ENCODE measurements around the gene S100A10. TPM values are rescaled to one million over a fixed set of nuclear protein-coding genes. Genes with fewer than 3 reads are reported as not detected.

S100A10 gene
- total and polyA plus RNA-seq, 2 donors from 2014 or later, result 467 to 500 TPM

DNA sequence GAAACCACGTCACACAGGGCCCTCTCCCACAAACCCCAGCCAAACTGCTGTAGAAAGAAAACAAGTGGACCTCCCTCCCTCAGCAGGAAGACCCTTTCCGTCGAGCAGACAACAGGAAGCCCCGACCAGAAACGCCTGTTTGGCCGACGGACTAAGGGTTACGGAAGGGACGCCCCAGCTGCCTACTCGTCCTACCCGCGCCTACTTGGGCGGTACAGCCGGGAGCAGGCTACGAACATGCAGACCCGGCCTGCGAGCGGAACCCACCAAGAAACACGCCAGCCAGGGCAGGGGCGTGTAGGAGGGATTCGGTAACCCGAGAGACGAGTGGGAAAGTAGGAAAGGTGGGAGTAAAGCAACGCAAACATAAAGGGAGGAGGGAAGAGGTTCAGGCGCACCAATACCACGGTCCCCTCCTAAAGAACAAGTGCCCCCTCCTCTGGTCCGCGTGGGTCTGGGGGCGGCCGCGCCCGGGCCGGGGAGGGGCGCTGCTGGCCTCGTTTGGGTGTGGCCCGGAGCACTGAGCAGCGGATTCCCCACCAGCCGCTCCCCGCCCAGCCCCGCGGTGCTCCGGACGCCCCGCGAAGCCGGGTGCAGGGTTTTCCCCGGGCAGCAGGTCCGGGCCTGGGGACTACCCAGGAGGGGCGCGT lies 450 bp downstream of the S100A10 start:
- H3K27me3 ChIP-seq (ENCODE audit: control insufficient read depth, insufficient read depth, low read length), result peaks cover 2% of the 10 kb centered on the region
- TF ChIP-seq CTCF (IDR thresholded peaks at IDR 0.05; ENCODE audit: borderline replicate concordance, extremely low read depth, insufficient read depth), result no peak
- peak overlapping the region; percentile 68 to 84 (median 73) for H3K4me3 ChIP-seq (ENCODE audit: low read length in 3 of 3)
- peak overlapping the region; percentile 77 to 95 for H3K27ac ChIP-seq (ENCODE audit: low read depth in 2 of 2, low read length in 2 of 2)
- H3K9ac ChIP-seq (ENCODE audit: low read length in 3 of 3), result peak overlapping the region; percentile 50 to 90 (median 57)
- H3K4me1 ChIP-seq (ENCODE audit: control insufficient read depth in 2 of 3, insufficient read depth in 2 of 3, low read depth in 1 of 3, low read length in 3 of 3), result peaks cover 6 to 28% (median 27%) of the 10 kb centered on the region in 3 donors
- no peaks in the 10 kb centered on the region for H3K36me3 ChIP-seq (ENCODE audit: control insufficient read depth in 2 of 3, insufficient read depth in 3 of 3, low read length in 3 of 3)
- intact Hi-C loops (cut with DNase I), result no loop called here
- DNase-seq (peak in 4 of 5 donors; percentile 43 to 83 (median 52)), FAIRE-seq (no peak)
- H3K9me3 ChIP-seq (ENCODE audit: control insufficient read depth in 2 of 3, insufficient read depth in 1 of 3, low read length in 3 of 3), result no peaks in the 10 kb centered on the region

DNA sequence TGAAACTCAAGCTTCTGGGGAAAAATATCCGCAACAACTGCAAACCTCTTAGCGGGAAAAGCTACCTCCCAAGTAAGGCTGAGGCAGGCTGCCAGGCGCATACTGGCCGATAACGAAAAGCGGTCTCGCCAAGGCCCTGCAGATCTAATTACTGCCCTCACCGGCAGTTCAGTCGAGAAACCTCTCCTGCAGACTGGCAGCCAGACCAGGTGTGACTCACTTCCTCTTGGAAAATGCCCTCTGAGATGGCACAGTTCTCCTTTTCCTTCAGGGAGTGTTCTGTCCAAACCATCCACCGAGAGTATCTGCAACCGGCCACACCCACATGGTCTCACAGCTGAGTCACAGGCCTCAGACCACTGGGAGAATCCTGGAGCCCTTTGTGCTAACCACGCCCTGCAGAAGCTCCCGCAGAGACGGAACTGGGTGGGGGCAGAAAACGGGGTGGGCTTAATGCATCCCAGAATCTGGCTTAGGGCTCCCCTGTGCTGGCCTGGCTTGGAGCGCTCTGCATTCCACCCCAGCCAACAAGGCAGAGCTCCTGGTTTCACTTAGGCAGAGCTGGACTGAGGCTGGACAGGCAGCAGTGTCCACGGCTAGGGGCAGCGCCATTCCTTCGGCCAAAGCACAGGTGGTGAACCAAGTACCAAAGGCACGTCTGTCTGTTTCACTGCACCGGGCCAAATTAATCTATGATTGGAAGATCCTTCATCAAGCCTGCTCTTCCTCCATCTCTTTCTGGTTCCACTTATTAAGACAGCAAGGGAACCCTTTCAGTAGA lies 1.2 kb downstream of the S100A10 start:
- Histone ChIP-seq H3K36me3 (ENCODE audit: control insufficient read depth in 2 of 3, insufficient read depth in 3 of 3, low read length in 3 of 3) (no peaks in the 10 kb centered on the region), H3K4me3 (ENCODE audit: low read length in 3 of 3) (peak overlapping the region; percentile 68 to 84 (median 73)), H3K9me3 (ENCODE audit: control insufficient read depth in 2 of 3, insufficient read depth in 1 of 3, low read length in 3 of 3) (no peaks in the 10 kb centered on the region), H3K27ac (ENCODE audit: low read depth in 2 of 2, low read length in 2 of 2) (peak overlapping the region; percentile 77 to 95), H3K9ac (ENCODE audit: low read length in 3 of 3) (peak overlapping the region; percentile 50 to 90 (median 57)), H3K27me3 (ENCODE audit: control insufficient read depth, insufficient read depth, low read length) (peaks cover 2% of the 10 kb centered on the region), H3K4me1 (ENCODE audit: control insufficient read depth in 2 of 3, insufficient read depth in 2 of 3, low read depth in 1 of 3, low read length in 3 of 3) (peaks cover 6 to 28% (median 27%) of the 10 kb centered on the region in 3 donors)
- intact Hi-C loops (cut with DNase I), result no loop called here
- no peak for TF ChIP-seq CTCF (IDR thresholded peaks at IDR 0.05; ENCODE audit: borderline replicate concordance, extremely low read depth, insufficient read depth)
- DNase-seq (peak; percentile 42 to 93 (median 58)), FAIRE-seq (no peak)

- TF ChIP-seq CTCF (IDR thresholded peaks at IDR 0.05; ENCODE audit: borderline replicate concordance, extremely low read depth, insufficient read depth), result no peak
- Histone ChIP-seq H3K27me3 (ENCODE audit: control insufficient read depth, insufficient read depth, low read length) (peaks cover 2% of the 10 kb centered on the region), H3K27ac (ENCODE audit: low read depth in 2 of 2, low read length in 2 of 2) (peak overlapping the region; percentile 77 to 95), H3K4me3 (ENCODE audit: low read length in 3 of 3) (peak overlapping the region; percentile 1 to 84 (median 73)), H3K9me3 (ENCODE audit: control insufficient read depth in 2 of 3, insufficient read depth in 1 of 3, low read length in 3 of 3) (no peaks in the 10 kb centered on the region), H3K36me3 (ENCODE audit: control insufficient read depth in 2 of 3, insufficient read depth in 3 of 3, low read length in 3 of 3) (no peaks in the 10 kb centered on the region), H3K9ac (ENCODE audit: low read length in 3 of 3) (peak overlapping the region in 1 of 3 donors; percentile 90), H3K4me1 (ENCODE audit: control insufficient read depth in 2 of 3, insufficient read depth in 2 of 3, low read depth in 1 of 3, low read length in 3 of 3) (peaks cover 6 to 28% (median 27%) of the 10 kb centered on the region in 3 donors)
- FAIRE-seq (no peak), DNase-seq (no peak)
- intact Hi-C loops (cut with DNase I), result no loop called here
Observed at GRCh38 chr1:151991663-151992302, 1.9 kb downstream of the S100A10 start.

All from kidney (tissue), 14 donors.